Activated CD4-positive, CD25-positive, alpha-beta regulatory T cell (primary cell): ENCODE results near the gene PAPOLA.
"Not testable (repeated sequence)": the region's sequence is repeated elsewhere in the genome, so short reads cannot be mapped to it uniquely, and the experiment has no call there.

ENCODE experiments used
- DNase-seq, 4 experiments: peaks; one replicate each; lab custom pipeline; 2025; lab: John Stamatoyannopoulos, UW

Gene PAPOLA

GRCh38 chr14:96501740-96502620, at the start of gene PAPOLA:
TSS of gene PAPOLA (plus strand) at chr14:96502382. CDS start at chr14:96502593, 211 bp downstream.
- peak; percentile 83 to 90 (median 88) for DNase-seq

GRCh38 chr14:96452684-96453083, 49.5 kb upstream of the PAPOLA start:
- DNase-seq = no peak

DNA sequence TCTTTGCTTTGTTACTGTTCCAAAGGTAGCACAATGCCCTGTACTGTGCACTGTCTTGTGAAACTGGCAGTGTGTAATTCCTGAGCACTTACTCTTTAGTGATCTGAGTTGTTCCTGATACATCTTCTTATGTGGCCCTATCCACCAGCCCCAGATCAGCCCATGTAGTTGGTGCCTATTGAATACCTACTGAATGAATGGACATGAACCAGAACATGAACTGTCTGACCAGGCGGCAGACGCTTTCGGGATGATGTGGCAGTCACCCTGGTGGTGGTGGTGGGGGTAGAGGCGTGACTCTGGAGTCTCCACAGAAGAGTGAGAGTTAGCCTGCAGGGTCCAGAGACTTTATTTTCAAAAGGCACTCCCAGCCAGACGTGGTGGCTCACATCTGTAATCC, 46.6 kb upstream of the PAPOLA start:
- DNase-seq = no peak

DNA sequence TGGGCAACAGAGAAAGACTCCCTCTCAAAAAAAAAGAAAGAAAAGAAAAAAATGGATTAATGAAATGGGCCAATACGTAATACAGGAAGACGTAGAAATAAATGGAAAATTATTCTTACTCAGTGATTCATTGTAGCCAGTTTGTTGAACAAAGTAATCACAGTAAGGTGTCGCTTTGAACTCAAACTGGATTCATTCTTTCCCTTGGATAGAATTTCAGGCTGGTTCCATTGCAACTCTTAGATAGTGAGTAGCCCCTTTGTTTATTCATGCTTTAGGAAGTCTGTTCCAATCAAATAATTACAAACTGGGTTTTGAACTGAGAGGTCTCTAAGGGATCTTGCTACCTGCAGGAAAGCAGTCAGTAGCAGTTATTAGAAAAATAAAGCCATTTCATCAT, 42.3 kb upstream of the PAPOLA start:
- no peak for DNase-seq

GRCh38 chr14:96461950-96462798, 40.0 kb upstream of the PAPOLA start:
- DNase-seq = no peak

GRCh38 chr14:96464136-96464535, 38.0 kb upstream of the PAPOLA start:
- no peak for DNase-seq

- no peak for DNase-seq
Observed at GRCh38 chr14:96466918-96467317, 35.3 kb upstream of the PAPOLA start.

DNA sequence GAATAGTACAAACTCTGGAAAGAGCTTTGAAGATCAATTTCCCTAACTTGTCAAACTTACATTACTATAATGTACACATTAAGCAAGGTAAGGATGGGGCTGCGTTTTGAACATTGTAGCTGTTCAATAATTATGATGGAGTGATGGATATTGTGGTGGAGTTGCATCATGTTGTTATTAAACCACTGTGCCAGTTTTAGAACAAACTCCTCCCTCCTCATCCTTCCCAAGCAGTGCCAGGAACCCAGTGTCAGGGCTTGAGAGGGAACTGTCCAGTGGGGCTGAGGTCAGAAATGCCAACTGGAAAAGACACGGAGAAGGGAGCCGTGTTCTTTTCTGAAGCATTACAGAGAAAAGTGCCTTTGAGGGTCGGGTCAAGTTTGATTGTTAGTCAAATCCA, 31.9 kb upstream of the PAPOLA start:
- no peak for DNase-seq

DNA sequence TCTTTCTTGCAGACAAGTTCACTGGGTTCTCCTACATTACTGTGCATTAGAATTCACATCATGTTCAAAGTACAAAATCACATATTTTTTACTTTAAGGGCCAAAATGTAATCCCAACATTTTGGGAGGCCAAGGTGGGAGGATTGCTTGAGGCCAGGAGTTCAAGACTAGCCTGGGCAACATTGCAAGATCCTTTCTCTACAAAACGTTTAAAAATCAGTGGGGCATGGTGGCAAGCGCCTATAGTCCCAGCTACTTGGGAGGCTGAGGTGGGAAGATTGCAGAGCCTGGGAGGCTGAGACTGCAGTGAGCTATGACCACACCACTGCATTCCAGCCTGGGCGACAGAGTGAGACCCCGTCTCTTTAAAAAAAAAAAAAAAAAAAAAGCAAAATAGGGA, 31.2 kb upstream of the PAPOLA start:
- not testable (repeated sequence) for DNase-seq

DNA sequence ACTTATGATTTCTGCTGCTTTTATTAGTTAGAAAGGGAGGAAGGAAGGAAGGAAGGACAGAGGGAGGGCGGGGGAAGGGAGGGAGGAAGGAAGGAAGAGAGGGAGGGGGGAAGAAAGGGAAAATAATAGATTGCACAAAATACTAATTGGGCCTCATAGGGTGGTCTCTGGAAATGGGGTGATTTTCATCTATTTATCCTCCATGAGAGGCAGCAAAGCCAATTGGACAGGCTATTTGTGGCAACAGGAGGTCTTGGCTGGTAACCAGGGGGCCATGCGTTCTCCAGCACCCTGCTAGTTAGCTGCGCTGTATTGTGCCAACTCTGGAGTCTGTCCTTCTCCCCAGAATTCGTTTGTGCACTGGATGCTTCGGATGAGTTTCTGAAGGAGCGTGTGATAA, 24.1 kb upstream of the PAPOLA start:
- DNase-seq = no peak

GRCh38 chr14:96479435-96480146, 22.6 kb upstream of the PAPOLA start:
- no peak for DNase-seq

DNA sequence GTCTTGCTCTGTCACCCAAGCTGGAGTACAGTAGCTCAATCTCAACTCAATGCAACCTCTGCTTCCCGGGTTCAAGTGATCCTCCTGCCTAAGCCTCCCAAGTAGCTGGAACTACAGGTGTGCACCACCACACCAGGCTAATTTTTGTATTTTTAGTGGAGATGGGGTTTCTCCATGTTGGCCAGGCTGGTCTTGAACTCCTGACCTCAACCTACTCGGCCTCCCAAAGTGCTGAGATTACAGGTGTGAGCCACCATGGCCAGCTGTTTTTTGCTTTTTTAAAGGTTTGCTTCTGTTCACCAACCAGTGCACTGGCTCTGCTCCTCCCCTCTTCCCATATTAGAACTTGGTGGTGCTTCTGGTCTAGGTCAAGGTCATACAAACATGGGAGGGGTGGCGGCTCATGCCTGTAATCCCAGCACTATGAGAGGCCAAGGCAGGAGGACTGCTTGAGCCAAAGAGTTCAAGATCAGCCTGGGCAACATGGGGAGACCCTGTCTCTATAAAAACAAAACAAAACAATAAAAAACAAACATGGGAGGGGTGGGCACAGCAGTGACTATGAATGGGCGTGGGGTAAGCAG, 20.4 kb upstream of the PAPOLA start:
- DNase-seq = no peak

DNA sequence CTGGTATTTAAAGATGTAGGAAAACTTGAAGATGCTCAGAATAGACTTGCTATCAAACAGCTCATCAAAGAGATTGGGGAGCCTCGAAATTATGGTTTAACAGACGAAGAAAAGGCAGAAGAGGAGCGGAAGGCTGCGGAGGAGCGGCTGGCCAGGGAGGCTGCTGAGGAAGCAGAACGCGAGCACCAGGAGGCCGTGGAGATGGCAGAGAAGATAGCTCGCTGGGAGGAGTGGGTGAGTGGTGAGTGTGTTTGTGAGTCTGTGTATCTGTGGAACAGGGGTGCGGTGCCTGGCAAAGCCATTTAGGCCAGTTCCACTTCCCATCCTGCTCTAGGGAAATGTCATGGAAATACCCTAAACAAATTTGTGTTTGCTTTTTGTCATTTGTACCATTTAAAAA, 19.2 kb upstream of the PAPOLA start:
- DNase-seq = no peak

DNA sequence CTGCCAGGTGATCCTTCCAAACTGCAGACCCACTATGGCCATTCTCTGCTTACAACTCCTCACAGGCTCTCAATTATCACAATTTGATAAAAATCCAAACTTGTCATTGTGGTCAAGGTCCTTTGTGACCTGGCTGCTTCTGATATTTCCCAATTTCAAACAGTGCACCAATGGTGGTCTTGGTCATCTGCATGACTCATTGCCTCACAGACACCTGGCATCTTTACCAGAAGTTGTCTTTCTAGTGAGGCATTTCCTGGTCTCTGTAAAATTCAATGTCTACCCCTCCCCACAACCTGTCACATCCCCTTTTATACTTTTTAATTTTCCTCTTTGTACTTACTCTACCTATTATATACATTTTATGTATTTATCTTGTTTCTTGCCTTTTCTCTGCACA, 17.8 kb upstream of the PAPOLA start:
- DNase-seq = no peak

- DNase-seq = no peak
Observed at GRCh38 chr14:96486705-96487104, 15.5 kb upstream of the PAPOLA start.

- no peak for DNase-seq
Observed at GRCh38 chr14:96489327-96489726, 12.9 kb upstream of the PAPOLA start.

DNA sequence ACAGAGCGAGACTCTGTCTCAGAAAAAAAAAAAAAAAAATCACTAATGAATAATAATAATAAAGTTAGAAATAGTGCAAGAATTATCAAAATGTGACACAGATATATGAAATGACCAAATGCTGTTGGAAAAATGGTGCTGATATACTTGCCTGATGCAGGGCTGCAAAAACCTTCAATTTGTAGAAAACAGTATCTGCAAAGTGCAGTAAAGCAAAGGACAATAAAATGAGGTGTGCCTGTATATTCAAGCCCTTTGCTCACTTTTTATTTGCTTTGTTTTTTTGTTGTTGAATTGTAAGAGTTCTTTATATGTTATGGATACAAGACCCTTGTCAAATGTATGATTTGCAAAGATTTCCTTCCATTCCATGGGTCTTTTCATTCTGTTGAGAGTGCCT, 9.0 kb upstream of the PAPOLA start:
- DNase-seq = no peak

- no peak for DNase-seq
Observed at GRCh38 chr14:96494331-96494730, 7.9 kb upstream of the PAPOLA start.

DNA sequence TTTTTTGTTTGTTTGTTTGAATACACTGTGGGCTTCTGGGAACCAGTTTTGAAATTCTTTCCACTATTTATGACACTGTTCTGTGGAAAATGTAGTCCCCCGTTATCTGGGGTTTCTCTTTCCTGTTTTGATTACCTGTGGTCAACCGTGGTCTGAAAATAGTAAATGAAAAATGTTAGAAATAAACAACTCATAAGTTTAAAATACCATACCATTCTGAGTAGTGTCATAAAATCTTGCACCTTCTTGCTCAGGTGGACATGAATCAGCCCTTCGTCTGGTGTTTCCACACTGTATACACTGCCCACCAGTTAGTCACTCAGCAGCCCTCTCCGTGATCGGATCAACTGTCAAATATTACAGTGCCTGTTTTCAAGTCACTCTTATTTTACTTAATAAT, 5.1 kb upstream of the PAPOLA start:
- no peak for DNase-seq

DNA sequence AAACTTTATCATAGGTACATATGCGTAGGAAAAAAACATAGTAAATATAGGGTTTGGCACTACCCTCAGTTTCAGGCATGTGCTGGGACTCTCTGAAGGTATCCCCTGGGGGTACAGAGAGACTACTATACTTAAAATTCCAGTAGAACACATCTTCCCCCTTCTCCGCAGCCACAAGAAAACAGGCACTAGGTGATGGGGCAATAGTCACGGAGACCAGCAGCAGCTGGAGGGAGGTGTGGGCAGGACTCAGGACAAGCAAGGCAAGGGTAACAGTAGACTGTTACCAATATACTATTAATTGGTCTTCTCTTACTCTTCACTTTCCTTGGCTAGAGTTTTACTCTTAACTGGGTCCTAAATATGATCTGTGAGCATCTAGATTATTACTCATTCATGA, 4.6 kb upstream of the PAPOLA start:
- no peak for DNase-seq

DNA sequence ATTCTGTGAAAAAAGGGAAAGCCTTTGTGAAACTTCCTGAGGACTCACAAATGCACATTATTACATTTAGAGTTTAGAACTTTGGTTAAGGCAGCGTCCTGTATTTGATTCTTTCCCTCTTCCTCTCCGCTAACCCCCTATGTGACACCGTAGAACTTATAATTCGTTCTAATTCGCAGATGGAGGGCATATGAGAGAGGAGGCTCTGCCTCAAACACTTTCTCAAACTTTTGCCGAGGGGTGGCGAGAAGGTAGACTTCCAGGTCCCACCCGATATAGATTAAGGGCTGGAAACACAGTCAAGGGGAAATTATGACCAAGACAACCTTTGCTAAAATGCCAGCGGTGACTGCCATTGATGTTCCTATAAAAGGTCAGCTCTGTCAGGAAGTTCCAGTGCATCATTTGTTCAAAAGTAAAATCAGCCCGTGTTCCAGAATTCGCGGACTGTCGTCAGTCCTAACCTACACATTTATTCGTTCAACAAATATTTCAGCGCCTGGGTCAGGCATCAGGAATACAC, 904 bp upstream of the PAPOLA start:
- no peak for DNase-seq
